Measurements from ENCODE around the gene ELP5.

Gene ELP5

GRCh38 chr17:7308625-7309433 lies 56.8 kb downstream of the ELP5 start:
- Histone ChIP-seq H3K27ac (peak overlapping the region; percentile 98), H3K4me1 (peaks cover 51% of the 10 kb centered on the region), H3K36me3 (peaks cover 47% of the 10 kb centered on the region), H3K9ac (peak overlapping the region; percentile 99), H3K27me3 (no peaks in the 10 kb centered on the region), H4K20me1 (peaks cover 58% of the 10 kb centered on the region), H3K4me2 (peak overlapping the region; percentile 89), H3K9me3 (no peaks in the 10 kb centered on the region), H3K4me3 (peak overlapping the region; percentile 85)
- TF ChIP-seq Cebpa-rat (IDR thresholded peaks at IDR 0.05): no peak

Measured in BLaER1 (cell line).